Psoas muscle (tissue), 8 donors: ENCODE data around the gene SSTR5. TPM values are rescaled to one million over a fixed set of nuclear protein-coding genes. Genes with fewer than 3 reads are reported as not detected.

ENCODE experiments used
- ATAC-seq, 4 donors: fragments of 200-7000 bp; cut with Tn5 transposase; one replicate each; pipeline ENCODE4 v1.9.1; 2020; ENCODE audit warnings: moderate library complexity in 3 of 4, mild to moderate bottlenecking in 2 of 4
- DNase-seq, 2 donors: peaks; one replicate each; pipeline ENCODE4 v3.0.0-alpha.2; 2020
- H3K27ac ChIP-seq: fragments of 200-600 bp; one replicate; pipeline ENCODE4 v1.8.0; 2022
- H3K27me3 ChIP-seq, 3 donors: fragments of 200-600 bp in 1 of 3; one replicate each; pipeline versions ENCODE4 v1.6.1 to v1.8.0; 2013 to 2022; ENCODE audit warnings: low read length in 2 of 3, mild to moderate bottlenecking in 2 of 3, moderate library complexity in 1 of 3; ENCODE audit not compliant: insufficient read depth in 3 of 3
- H3K36me3 ChIP-seq, 2 donors: fragments of 200-600 bp in 1 of 2; one replicate each; pipeline versions ENCODE4 v1.6.1 to v1.8.0; 2013 to 2022; ENCODE audit warnings: low read depth in 1 of 2, mild to moderate bottlenecking in 1 of 2, moderate library complexity in 1 of 2; ENCODE audit not compliant: insufficient read depth in 1 of 2
- H3K4me1 ChIP-seq: fragments of 200-600 bp; one replicate; pipeline ENCODE4 v1.8.0; 2022
- H3K4me3 ChIP-seq: fragments of 200-600 bp; one replicate; pipeline ENCODE4 v1.8.0; 2022; ENCODE audit warnings: mild to moderate bottlenecking
- H3K9me3 ChIP-seq: fragments of 200-600 bp; one replicate; pipeline ENCODE4 v1.8.0; 2022
- WGBS, 3 donors: extraction: QIAGEN DNeasy Blood & Tissue Kit; methylation state at CpG; one replicate each; pipeline versions ENCODE4 v1.1.6 to v1.1.7; 2013; 5-methylcytosine and 5-hydroxymethylcytosine counted together
- intact Hi-C, 2 donors: fragments of 100-400 bp; cut with DNase I; formaldehyde crosslinking; loops; one replicate each; pipeline versions ENCODE4 v1.11.0 to v1.14.2; 2022
- polyA plus RNA-seq, 3 donors: library from polyadenylated mRNA; stranded (reverse); fragments of 200-250 nt; gene quantifications; one replicate each; pipeline ENCODE4 v1.2.3, GENCODE V29; 2013
- total RNA-seq, 4 donors: library from RNA; stranded (reverse); fragmentation: NEBNext Ultra II Directional in 2 of 4; extraction: Animal tissue kit (Norgen Biotek cat#: 25700) in 2 of 4; gene quantifications; one replicate each; pipeline versions ENCODE4 v1.2.1 to v1.2.4, GENCODE V29; 2021 to 2023
- TF ChIP-seq, protein P1 (sequence below): fragments of 200-600 bp; IDR thresholded peaks from one replicate; pipeline ENCODE4 v1.8.0; 2022; ENCODE audit warnings: antibody characterized with exemption
- donor health status: healthy with polysubstance abuse.
- donor health status: DM: no; HTN: no; CAD: no; lungs with moderate emphysema.
- donor health status: Bipolar disorder and iron deficiency.
- donor health status: healthy.
- donor health status: DM: yes; HTN: yes; CAD: no.
- donor health status: DM: no; HTN: no; CAD: no.
- donor health status: DM: no; HTN: no; CAD: no.
- donor health status: DM: yes; HTN: yes; CAD: no.

SSTR5 gene
- total and polyA plus RNA-seq, 7 donors, result 0.03 to 0.32 (median 0.08) TPM; not detected in 3

GRCh38 chr16:1080801-1081733, 8.5 kb downstream of the SSTR5 start:
- 32 to 46% (median 39%) methylated on average over 35 to 42 of the region's 42 CpGs for WGBS, 3 donors
- TF ChIP-seq, protein P1, sequence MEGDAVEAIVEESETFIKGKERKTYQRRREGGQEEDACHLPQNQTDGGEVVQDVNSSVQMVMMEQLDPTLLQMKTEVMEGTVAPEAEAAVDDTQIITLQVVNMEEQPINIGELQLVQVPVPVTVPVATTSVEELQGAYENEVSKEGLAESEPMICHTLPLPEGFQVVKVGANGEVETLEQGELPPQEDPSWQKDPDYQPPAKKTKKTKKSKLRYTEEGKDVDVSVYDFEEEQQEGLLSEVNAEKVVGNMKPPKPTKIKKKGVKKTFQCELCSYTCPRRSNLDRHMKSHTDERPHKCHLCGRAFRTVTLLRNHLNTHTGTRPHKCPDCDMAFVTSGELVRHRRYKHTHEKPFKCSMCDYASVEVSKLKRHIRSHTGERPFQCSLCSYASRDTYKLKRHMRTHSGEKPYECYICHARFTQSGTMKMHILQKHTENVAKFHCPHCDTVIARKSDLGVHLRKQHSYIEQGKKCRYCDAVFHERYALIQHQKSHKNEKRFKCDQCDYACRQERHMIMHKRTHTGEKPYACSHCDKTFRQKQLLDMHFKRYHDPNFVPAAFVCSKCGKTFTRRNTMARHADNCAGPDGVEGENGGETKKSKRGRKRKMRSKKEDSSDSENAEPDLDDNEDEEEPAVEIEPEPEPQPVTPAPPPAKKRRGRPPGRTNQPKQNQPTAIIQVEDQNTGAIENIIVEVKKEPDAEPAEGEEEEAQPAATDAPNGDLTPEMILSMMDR, result no peak
- Histone ChIP-seq H3K4me3 (no peak overlapping the region), H3K9me3 (peaks cover 12% of the 10 kb centered on the region), H3K36me3 (no peaks in the 10 kb centered on the region), H3K4me1 (no peaks in the 10 kb centered on the region), H3K27ac (no peak overlapping the region), H3K27me3 (peaks cover 0 to 79% (median 46%) of the 10 kb centered on the region in 3 donors)
- intact Hi-C loops, result no loop called here
- DNase-seq (no peak), ATAC-seq (no peak)

DNA sequence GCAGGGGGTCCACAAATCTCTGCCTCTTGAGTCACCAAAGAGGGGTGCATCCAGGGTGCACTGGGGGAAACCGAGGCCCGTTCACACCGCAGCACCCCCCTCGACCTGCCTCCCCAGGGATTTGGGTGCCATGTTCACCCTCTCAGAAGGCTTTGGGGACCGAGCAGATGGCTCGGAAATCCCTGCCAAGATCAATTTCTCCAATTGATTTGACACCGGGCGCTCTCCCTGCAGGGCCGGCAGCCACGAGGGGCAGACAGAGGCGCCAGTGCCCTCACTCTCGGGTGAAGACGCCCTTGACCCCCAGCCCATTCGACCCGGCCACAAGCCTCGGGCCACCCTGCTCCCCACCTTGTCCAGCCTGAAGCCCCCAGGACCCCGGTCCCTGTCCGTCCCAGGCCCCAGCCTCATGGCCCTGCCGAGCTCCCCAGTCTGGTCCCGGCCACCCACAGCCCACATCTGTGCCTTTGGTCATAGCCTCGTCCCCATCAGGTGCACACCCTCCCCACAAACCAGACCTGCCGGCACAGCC, 9.3 kb downstream of the SSTR5 start:
- ATAC-seq, result no peak
- Histone ChIP-seq H3K36me3 (no peaks in the 10 kb centered on the region), H3K27ac (no peak overlapping the region), H3K27me3 (peaks cover 0 to 75% (median 42%) of the 10 kb centered on the region in 3 donors), H3K4me1 (no peaks in the 10 kb centered on the region), H3K9me3 (peaks cover 12% of the 10 kb centered on the region), H3K4me3 (no peak overlapping the region)
- TF ChIP-seq, protein P1, result no peak
- no peak for DNase-seq
- intact Hi-C loops, result no loop called here
- WGBS, 3 donors, result 62 to 73% (median 63%) methylated on average over 21 to 22 of the region's 22 CpGs

DNA sequence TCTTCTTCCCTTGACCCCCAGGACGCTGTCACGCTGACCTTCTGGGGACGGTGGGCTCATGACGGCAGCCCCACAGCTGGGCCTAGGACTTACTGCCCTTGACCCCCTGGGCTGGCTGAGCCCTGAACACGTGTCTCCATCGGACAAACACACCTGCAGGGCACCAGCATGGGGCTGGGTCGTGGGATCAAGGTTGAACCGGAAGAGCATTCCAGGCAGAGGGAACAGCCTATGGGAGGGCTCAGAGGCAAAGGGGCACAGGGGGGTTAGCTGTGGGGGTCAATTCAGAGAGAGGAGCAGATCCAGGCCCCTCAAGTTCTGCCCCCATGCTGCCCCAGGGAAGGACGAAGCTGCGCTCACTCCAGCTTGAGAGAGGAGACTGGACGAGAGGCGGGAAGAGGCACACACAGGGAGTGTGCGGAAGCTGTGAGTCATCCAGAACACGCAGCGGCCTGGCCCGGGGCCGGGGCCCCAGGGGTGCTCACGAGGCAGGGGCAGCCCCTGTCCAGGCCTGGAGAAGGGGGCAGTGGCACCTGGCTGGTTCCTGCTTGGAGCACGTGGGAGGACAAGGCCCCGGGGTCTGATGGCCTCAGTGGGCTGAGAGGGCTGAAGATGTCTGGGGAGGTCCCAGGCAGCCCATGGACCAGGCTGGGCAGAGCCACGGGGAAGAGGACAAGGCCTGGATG, 9.9 kb downstream of the SSTR5 start:
- intact Hi-C loops, result no loop called here
- Histone ChIP-seq H3K27ac (no peak overlapping the region), H3K27me3 (peaks cover 0 to 75% (median 42%) of the 10 kb centered on the region in 3 donors), H3K4me3 (no peak overlapping the region), H3K9me3 (peaks cover 12% of the 10 kb centered on the region), H3K36me3 (no peaks in the 10 kb centered on the region), H3K4me1 (no peaks in the 10 kb centered on the region)
- ATAC-seq (no peak), DNase-seq (no peak)
- TF ChIP-seq, protein P1, result no peak
- WGBS, 3 donors, result 56 to 65% (median 60%) methylated on average over 21 of the region's 21 CpGs

- ATAC-seq, result no peak
- DNase-seq, result no peak
- intact Hi-C loops, result no loop called here
- no peaks in the 10 kb centered on the region for H3K4me1 ChIP-seq
- no peak overlapping the region for H3K27ac ChIP-seq
- H3K27me3 ChIP-seq, result peaks cover 0 to 73% (median 39%) of the 10 kb centered on the region in 3 donors
- H3K9me3 ChIP-seq, result peaks cover 12% of the 10 kb centered on the region
- H3K4me3 ChIP-seq, result no peak overlapping the region
- 45 to 49% (median 46%) methylated on average over 30 to 34 of the region's 34 CpGs for WGBS, 3 donors
- H3K36me3 ChIP-seq, result no peaks in the 10 kb centered on the region
- TF ChIP-seq, protein P1, result no peak
Observed at GRCh38 chr16:1082952-1083675, 10.6 kb downstream of the SSTR5 start.
